Smooth muscle cell of the coronary artery (primary cell): ENCODE data around the gene PALB2. TPM values are rescaled to one million over a fixed set of nuclear protein-coding genes. Genes with fewer than 3 reads are reported as not detected.

Experiments
- total RNA-seq: library from RNA; depleted of rRNA; stranded (reverse); fragments of >200 nt; gene quantifications from 2 replicates; pipeline ENCODE4 v1.2.3, GENCODE V29; 2014; ENCODE audit warnings: low replicate concordance

Gene PALB2
- 3.6 and 5.0 TPM in 2 replicates for total RNA-seq

GRCh38 chr16:23640931-23641765 lies at the start of gene PALB2, which contains the start of gene DCTN5:
Gene PALB2 (minus strand): TSS chr16:23641310. CDS start chr16:23641157, 153 bp downstream.
Gene DCTN5 (plus strand): TSS chr16:23641466. CDS start chr16:23641543, 77 bp downstream.

GRCh38 chr16:23678430-23679273 lies 37.5 kb upstream of the PALB2 start, which contains the start of gene PLK1:
Gene PLK1 (plus strand): TSS chr16:23678889. CDS start chr16:23678933, 44 bp downstream.

GRCh38 chr16:23595951-23596720 lies 45.0 kb downstream of the PALB2 start, which contains the start of gene NDUFAB1:
Gene NDUFAB1 (minus strand): TSS chr16:23596316. CDS start chr16:23596290, 26 bp downstream.

GRCh38 chr16:23556881-23557778 lies 84.0 kb downstream of the PALB2 start, which contains the start of the genes EARS2 and UBFD1:
Gene EARS2 (minus strand): TSS chr16:23557350. CDS start chr16:23557343, 7 bp downstream.
Gene UBFD1 (plus strand): TSS chr16:23557727. CDS start chr16:23557743, 16 bp downstream.

Other genes with a start within 250 kb of the PALB2 start
- 13.8 and 16.8 TPM in 2 replicates for gene COG7, start 188.1 kb downstream of the PALB2 start, total RNA-seq
- gene GGA2, start 130.8 kb downstream of the PALB2 start, total RNA-seq, result 18.8 and 19.3 TPM in 2 replicates
- 34.1 and 56.7 TPM in 2 replicates for gene EARS2, start 84.0 kb downstream of the PALB2 start, total RNA-seq
- 35.1 and 97.0 TPM in 2 replicates for gene UBFD1, start 83.6 kb downstream of the PALB2 start, total RNA-seq
- gene NDUFAB1, start 45.0 kb downstream of the PALB2 start, total RNA-seq, result 24.5 and 78.8 TPM in 2 replicates
- gene DCTN5, start 156 bp upstream of the PALB2 start, total RNA-seq, result 51.1 and 128 TPM in 2 replicates
- 1.3 and 7.0 TPM in 2 replicates for gene PLK1, start 37.6 kb upstream of the PALB2 start, total RNA-seq
- 0.35 TPM in 1 of 2 replicates, not detected in the other for gene ERN2, start 71.9 kb upstream of the PALB2 start, total RNA-seq
- gene CHP2, start 113.7 kb upstream of the PALB2 start, total RNA-seq, result not detected in 2 replicates
- gene PRKCB, start 194.7 kb upstream of the PALB2 start, total RNA-seq, result 0.23 and 1.4 TPM in 2 replicates